Measurements from ENCODE around the gene TBC1D5.

- no peak for TF ChIP-seq POLR2A (IDR thresholded peaks at IDR 0.05; ENCODE audit: low read length)
- TF ChIP-seq GATA1 (IDR thresholded peaks at IDR 0.05; ENCODE audit: low read depth, low read length), result no peak
These were observed 393.3 kb downstream of the TBC1D5 start for GRCh38 chr3:17349093-17349492.
